Liver (tissue), 9 donors: ENCODE results near the gene MED27. TPM values are rescaled to one million over a fixed set of nuclear protein-coding genes. Genes with fewer than 3 reads are reported as not detected.

Experiments used
- DNase-seq: peaks from one replicate; pipeline ENCODE4 v3.0.0-alpha.2; 2017; ENCODE audit warnings: low spot score
- H3K27ac ChIP-seq, 2 donors: one replicate each; pipeline ENCODE4 v1.7.0; 2013; ENCODE audit warnings: inconsistent platforms in 2 of 2, low read length in 2 of 2, control low read depth in 1 of 2, low read depth in 1 of 2, mild to moderate bottlenecking in 1 of 2
- H3K27me3 ChIP-seq, 4 donors: one replicate each; pipeline versions ENCODE4 v1.6.1 to v1.7.0; 2013; ENCODE audit warnings: low read length in 3 of 4, inconsistent platforms in 1 of 4, mild to moderate bottlenecking in 1 of 4, moderate library complexity in 1 of 4; ENCODE audit not compliant: control insufficient read depth in 4 of 4, insufficient read depth in 4 of 4
- H3K36me3 ChIP-seq, 4 donors: one replicate each; pipeline versions ENCODE4 v1.6.1 to v1.7.0; 2013; ENCODE audit warnings: low read length in 3 of 4, mild to moderate bottlenecking in 3 of 4, low read depth in 1 of 4, moderate library complexity in 1 of 4; ENCODE audit not compliant: control insufficient read depth in 4 of 4, insufficient read depth in 3 of 4
- H3K4me1 ChIP-seq, 4 donors: one replicate each; pipeline versions ENCODE4 v1.6.1 to v1.7.0; 2013; ENCODE audit warnings: low read length in 3 of 4, mild to moderate bottlenecking in 3 of 4, moderate library complexity in 1 of 4; ENCODE audit not compliant: control insufficient read depth in 4 of 4, insufficient read depth in 4 of 4
- H3K4me3 ChIP-seq, 3 donors: one replicate each; pipeline versions ENCODE4 v1.6.1 to v1.7.0; 2013; ENCODE audit warnings: low read length in 3 of 3, control low read depth in 1 of 3, low read depth in 1 of 3, mild to moderate bottlenecking in 1 of 3
- H3K9ac ChIP-seq, 2 donors: one replicate each; pipeline ENCODE4 v1.7.0; 2013; ENCODE audit warnings: low read length in 2 of 2, mild to moderate bottlenecking in 2 of 2, moderate library complexity in 2 of 2, control low read depth in 1 of 2, low read depth in 1 of 2
- H3K9me3 ChIP-seq, 4 donors: one replicate each; pipeline versions ENCODE4 v1.6.1 to v1.7.0; 2013; ENCODE audit warnings: low read length in 3 of 4; ENCODE audit not compliant: control insufficient read depth in 4 of 4
- EGR1 ChIP-seq, 2 donors: IDR thresholded peaks; 2 replicates each; pipeline ENCODE4 v1.6.1; 2016 to 2018; ENCODE audit warnings: antibody characterized with exemption in 2 of 2, low read depth in 2 of 2
- FOXA1 ChIP-seq: IDR thresholded peaks from 2 replicates; pipeline ENCODE4 v1.6.1; 2016; ENCODE audit warnings: antibody characterized with exemption
- FOXA2 ChIP-seq: IDR thresholded peaks from 2 replicates; pipeline ENCODE4 v1.6.1; 2016; ENCODE audit warnings: antibody characterized with exemption
- GABPA ChIP-seq, 2 donors: IDR thresholded peaks in 1 of 2; conservative IDR thresholded peaks in 1 of 2; 2 replicates each; pipeline ENCODE4 v1.6.1; 2016; ENCODE audit warnings: antibody characterized with exemption in 2 of 2, mild to moderate bottlenecking in 1 of 2, moderate library complexity in 1 of 2
- HNF4A ChIP-seq, 2 donors: conservative IDR thresholded peaks; 2 replicates each; pipeline ENCODE4 v1.6.1; 2016; ENCODE audit warnings: antibody characterized with exemption in 2 of 2, mild to moderate bottlenecking in 2 of 2
- HNF4G ChIP-seq: IDR thresholded peaks from 2 replicates; pipeline ENCODE4 v1.6.1; 2016; ENCODE audit warnings: antibody characterized with exemption
- JUND ChIP-seq, 2 donors: IDR thresholded peaks; 2 replicates each; pipeline ENCODE4 v1.6.1; 2016; ENCODE audit warnings: antibody characterized with exemption in 2 of 2
- NR2F2 ChIP-seq: IDR thresholded peaks from 2 replicates; pipeline ENCODE4 v1.6.1; 2016; ENCODE audit warnings: antibody characterized with exemption
- RAD21 ChIP-seq, 2 donors: IDR thresholded peaks; 2 replicates each; pipeline ENCODE4 v1.6.1; 2016; ENCODE audit warnings: antibody characterized with exemption in 2 of 2, mild to moderate bottlenecking in 2 of 2
- RXRA ChIP-seq, 2 donors: IDR thresholded peaks; 2 replicates each; pipeline ENCODE4 v1.6.1; 2017 to 2018; ENCODE audit warnings: antibody characterized with exemption in 2 of 2, mild to moderate bottlenecking in 1 of 2
- SP1 ChIP-seq: IDR thresholded peaks from 2 replicates; pipeline ENCODE4 v1.6.1; 2018; ENCODE audit warnings: antibody characterized with exemption, mild to moderate bottlenecking
- TAF1 ChIP-seq: conservative IDR thresholded peaks from 2 replicates; pipeline ENCODE4 v1.6.1; 2016; ENCODE audit warnings: antibody characterized with exemption, mild to moderate bottlenecking
- YY1 ChIP-seq: IDR thresholded peaks from 2 replicates; pipeline ENCODE4 v1.6.1; 2016; ENCODE audit warnings: antibody characterized with exemption, mild to moderate bottlenecking
- WGBS: extraction: QIAGEN DNeasy Blood & Tissue Kit; methylation state at CpG from one replicate; pipeline ENCODE4 v1.1.7; 2013; 5-methylcytosine and 5-hydroxymethylcytosine counted together
- polyA plus RNA-seq, 2 donors: library from polyadenylated mRNA; stranded (reverse) in 1 of 2; unstranded in 1 of 2; fragments of 200-250 nt in 1 of 2; fragments of >200 nt in 1 of 2; fragmentation: Nextera tagmentation in 1 of 2; extraction: Ambion mirVana in 1 of 2; gene quantifications; one replicate each; pipeline versions ENCODE4 v1.2.1 to v1.2.3, GENCODE V29; 2013 to 2015
- total RNA-seq, 2 donors: library from RNA; depleted of rRNA; stranded (reverse); fragments of >200 nt; gene quantifications; one replicate each; pipeline ENCODE4 v1.2.3, GENCODE V29; 2014
- TF ChIP-seq, protein P1 (sequence below): IDR thresholded peaks from 2 replicates; pipeline ENCODE4 v1.6.1; 2016; ENCODE audit warnings: antibody characterized with exemption
- TF ChIP-seq, protein P2 (sequence below): fragments of 150-350 bp; IDR thresholded peaks from 2 replicates; pipeline ENCODE4 v1.5.1; 2017; ENCODE audit warnings: improper control_type of control experiment, low read depth, low read length; ENCODE audit not compliant: missing input control
- TF ChIP-seq, protein P3 (sequence below): IDR thresholded peaks from 2 replicates; pipeline ENCODE4 v1.6.1; 2016; ENCODE audit warnings: antibody characterized with exemption
- TF ChIP-seq, protein P4 (sequence below): IDR thresholded peaks from 2 replicates; pipeline ENCODE4 v1.6.1; 2016; ENCODE audit warnings: antibody characterized with exemption, mild to moderate bottlenecking
- TF ChIP-seq, protein P5 (sequence below): IDR thresholded peaks from 2 replicates; pipeline ENCODE4 v1.6.1; 2016; ENCODE audit warnings: antibody characterized with exemption
- donor health status: healthy.
- donor health status: healthy.
- donor health status: healthy.
- donor health status: healthy.
- donor health status: healthy.

The MED27 gene
- total and polyA plus RNA-seq, 4 donors, result 4.6 to 7.9 (median 5.5) TPM

DNA sequence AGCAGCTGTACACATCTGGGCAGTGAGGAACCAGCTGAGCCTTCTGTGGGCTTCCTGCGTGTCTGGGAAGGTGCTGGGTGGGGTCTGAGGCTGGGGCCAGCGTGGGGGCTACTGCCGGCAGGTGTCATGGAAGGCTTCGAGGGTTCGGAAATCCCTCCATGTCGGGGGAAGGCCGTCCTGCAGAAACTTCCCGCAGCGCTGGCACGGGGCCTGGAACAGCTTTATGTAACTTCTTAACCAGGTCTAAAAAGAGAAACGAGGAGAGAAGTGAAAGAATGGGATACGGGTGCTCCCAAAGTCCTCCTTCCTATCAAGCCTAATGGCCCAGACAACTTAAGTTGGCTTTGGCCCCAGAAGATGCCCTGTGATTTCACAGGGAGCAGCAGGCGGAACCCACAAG, 219.2 kb downstream of the MED27 start:
- Histone ChIP-seq H3K4me3 (no peak overlapping the region), H3K9ac (no peak overlapping the region), H3K27me3 (no peaks in the 10 kb centered on the region), H3K36me3 (peaks cover 0 to 28% (median 3%) of the 10 kb centered on the region in 4 donors), H3K4me1 (no peaks in the 10 kb centered on the region), H3K27ac (no peak overlapping the region), H3K9me3 (no peaks in the 10 kb centered on the region)
- no peak for DNase-seq
- TF ChIP-seq TAF1 (no peak), RAD21 (IDR thresholded peaks at IDR 0.05) (no peak), SP1 (no peak), EGR1 (IDR thresholded peaks at IDR 0.05; ENCODE audit: low read depth in 2 of 2) (no peak), JUND (IDR thresholded peaks at IDR 0.05) (no peak), YY1 (no peak), HNF4G (no peak), GABPA (IDR thresholded peaks at IDR 0.05 in 1 of 2, conservative IDR thresholded peaks at IDR 0.05 in 1 of 2) (no peak), HNF4A (conservative IDR thresholded peaks at IDR 0.05) (no peak), FOXA1 (no peak), NR2F2 (no peak), FOXA2 (no peak), RXRA (IDR thresholded peaks at IDR 0.05) (no peak)
- TF ChIP-seq, protein P1, sequence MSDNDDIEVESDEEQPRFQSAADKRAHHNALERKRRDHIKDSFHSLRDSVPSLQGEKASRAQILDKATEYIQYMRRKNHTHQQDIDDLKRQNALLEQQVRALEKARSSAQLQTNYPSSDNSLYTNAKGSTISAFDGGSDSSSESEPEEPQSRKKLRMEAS, result no peak
- TF ChIP-seq, protein P2, sequence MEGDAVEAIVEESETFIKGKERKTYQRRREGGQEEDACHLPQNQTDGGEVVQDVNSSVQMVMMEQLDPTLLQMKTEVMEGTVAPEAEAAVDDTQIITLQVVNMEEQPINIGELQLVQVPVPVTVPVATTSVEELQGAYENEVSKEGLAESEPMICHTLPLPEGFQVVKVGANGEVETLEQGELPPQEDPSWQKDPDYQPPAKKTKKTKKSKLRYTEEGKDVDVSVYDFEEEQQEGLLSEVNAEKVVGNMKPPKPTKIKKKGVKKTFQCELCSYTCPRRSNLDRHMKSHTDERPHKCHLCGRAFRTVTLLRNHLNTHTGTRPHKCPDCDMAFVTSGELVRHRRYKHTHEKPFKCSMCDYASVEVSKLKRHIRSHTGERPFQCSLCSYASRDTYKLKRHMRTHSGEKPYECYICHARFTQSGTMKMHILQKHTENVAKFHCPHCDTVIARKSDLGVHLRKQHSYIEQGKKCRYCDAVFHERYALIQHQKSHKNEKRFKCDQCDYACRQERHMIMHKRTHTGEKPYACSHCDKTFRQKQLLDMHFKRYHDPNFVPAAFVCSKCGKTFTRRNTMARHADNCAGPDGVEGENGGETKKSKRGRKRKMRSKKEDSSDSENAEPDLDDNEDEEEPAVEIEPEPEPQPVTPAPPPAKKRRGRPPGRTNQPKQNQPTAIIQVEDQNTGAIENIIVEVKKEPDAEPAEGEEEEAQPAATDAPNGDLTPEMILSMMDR, result no peak
- TF ChIP-seq, protein P3, sequence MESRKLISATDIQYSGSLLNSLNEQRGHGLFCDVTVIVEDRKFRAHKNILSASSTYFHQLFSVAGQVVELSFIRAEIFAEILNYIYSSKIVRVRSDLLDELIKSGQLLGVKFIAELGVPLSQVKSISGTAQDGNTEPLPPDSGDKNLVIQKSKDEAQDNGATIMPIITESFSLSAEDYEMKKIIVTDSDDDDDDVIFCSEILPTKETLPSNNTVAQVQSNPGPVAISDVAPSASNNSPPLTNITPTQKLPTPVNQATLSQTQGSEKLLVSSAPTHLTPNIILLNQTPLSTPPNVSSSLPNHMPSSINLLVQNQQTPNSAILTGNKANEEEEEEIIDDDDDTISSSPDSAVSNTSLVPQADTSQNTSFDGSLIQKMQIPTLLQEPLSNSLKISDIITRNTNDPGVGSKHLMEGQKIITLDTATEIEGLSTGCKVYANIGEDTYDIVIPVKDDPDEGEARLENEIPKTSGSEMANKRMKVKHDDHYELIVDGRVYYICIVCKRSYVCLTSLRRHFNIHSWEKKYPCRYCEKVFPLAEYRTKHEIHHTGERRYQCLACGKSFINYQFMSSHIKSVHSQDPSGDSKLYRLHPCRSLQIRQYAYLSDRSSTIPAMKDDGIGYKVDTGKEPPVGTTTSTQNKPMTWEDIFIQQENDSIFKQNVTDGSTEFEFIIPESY, result no peak
- TF ChIP-seq, protein P4, sequence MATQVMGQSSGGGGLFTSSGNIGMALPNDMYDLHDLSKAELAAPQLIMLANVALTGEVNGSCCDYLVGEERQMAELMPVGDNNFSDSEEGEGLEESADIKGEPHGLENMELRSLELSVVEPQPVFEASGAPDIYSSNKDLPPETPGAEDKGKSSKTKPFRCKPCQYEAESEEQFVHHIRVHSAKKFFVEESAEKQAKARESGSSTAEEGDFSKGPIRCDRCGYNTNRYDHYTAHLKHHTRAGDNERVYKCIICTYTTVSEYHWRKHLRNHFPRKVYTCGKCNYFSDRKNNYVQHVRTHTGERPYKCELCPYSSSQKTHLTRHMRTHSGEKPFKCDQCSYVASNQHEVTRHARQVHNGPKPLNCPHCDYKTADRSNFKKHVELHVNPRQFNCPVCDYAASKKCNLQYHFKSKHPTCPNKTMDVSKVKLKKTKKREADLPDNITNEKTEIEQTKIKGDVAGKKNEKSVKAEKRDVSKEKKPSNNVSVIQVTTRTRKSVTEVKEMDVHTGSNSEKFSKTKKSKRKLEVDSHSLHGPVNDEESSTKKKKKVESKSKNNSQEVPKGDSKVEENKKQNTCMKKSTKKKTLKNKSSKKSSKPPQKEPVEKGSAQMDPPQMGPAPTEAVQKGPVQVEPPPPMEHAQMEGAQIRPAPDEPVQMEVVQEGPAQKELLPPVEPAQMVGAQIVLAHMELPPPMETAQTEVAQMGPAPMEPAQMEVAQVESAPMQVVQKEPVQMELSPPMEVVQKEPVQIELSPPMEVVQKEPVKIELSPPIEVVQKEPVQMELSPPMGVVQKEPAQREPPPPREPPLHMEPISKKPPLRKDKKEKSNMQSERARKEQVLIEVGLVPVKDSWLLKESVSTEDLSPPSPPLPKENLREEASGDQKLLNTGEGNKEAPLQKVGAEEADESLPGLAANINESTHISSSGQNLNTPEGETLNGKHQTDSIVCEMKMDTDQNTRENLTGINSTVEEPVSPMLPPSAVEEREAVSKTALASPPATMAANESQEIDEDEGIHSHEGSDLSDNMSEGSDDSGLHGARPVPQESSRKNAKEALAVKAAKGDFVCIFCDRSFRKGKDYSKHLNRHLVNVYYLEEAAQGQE, result no peak
- TF ChIP-seq, protein P5, sequence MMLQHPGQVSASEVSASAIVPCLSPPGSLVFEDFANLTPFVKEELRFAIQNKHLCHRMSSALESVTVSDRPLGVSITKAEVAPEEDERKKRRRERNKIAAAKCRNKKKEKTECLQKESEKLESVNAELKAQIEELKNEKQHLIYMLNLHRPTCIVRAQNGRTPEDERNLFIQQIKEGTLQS, result no peak
- WGBS, result 95% methylated on average over 13 of the region's 13 CpGs
